H9 (cell line): ENCODE measurements around the gene INSRR. TPM values are rescaled to one million over a fixed set of nuclear protein-coding genes. Genes with fewer than 3 reads are reported as not detected.
A peak's percentile ranks its signal among the peaks of the same experiment; 100 is the strongest.

Experiments
- DNase-seq: peaks from one replicate; pipeline ENCODE4 v3.0.0-alpha.2; 2017
- H2AFZ ChIP-seq: one replicate; pipeline ENCODE4 v1.6.1; 2013; ENCODE audit warnings: mild to moderate bottlenecking, low read length, control low read depth, moderate library complexity
- H2AK5ac ChIP-seq: 2 replicates; pipeline ENCODE4 v1.6.1; 2013; ENCODE audit warnings: low read length, control low read depth, mixed read lengths; ENCODE audit not compliant: insufficient read length
- H2BK120ac ChIP-seq: one replicate; pipeline ENCODE4 v1.6.1; 2013; ENCODE audit warnings: low read depth, mild to moderate bottlenecking, low read length, control low read depth, inconsistent platforms; ENCODE audit not compliant: poor library complexity, severe bottlenecking
- H2BK12ac ChIP-seq: 2 replicates; pipeline ENCODE4 v1.6.1; 2013; ENCODE audit warnings: low read length, control low read depth, mixed read lengths, low read depth; ENCODE audit not compliant: insufficient read length
- H2BK15ac ChIP-seq: 2 replicates; pipeline ENCODE4 v1.6.1; 2013; ENCODE audit warnings: low read depth, low read length, control low read depth
- H2BK20ac ChIP-seq: one replicate; pipeline ENCODE4 v1.6.1; 2013; ENCODE audit warnings: low read depth, mild to moderate bottlenecking, low read length, control low read depth, inconsistent platforms; ENCODE audit not compliant: poor library complexity, severe bottlenecking
- H2BK5ac ChIP-seq: 2 replicates; pipeline ENCODE4 v1.6.1; 2013; ENCODE audit warnings: low read length, control low read depth, mixed read lengths; ENCODE audit not compliant: insufficient read length
- H3K14ac ChIP-seq: 2 replicates; pipeline ENCODE4 v1.6.1; 2013; ENCODE audit warnings: low read length, control low read depth; ENCODE audit not compliant: insufficient read depth
- H3K18ac ChIP-seq: 2 replicates; pipeline ENCODE4 v1.6.1; 2013; ENCODE audit warnings: low read depth, mild to moderate bottlenecking, mixed read lengths, low read length, control low read depth; ENCODE audit not compliant: insufficient read length
- H3K23ac ChIP-seq: 2 replicates; pipeline ENCODE4 v1.6.1; 2013; ENCODE audit warnings: low read length, control low read depth, mixed read lengths, low read depth; ENCODE audit not compliant: insufficient read length
- H3K23me2 ChIP-seq: 2 replicates; pipeline ENCODE4 v1.6.1; 2013; ENCODE audit warnings: low read depth, mild to moderate bottlenecking, mixed read lengths, low read length, control low read depth; ENCODE audit not compliant: insufficient read length, poor library complexity, severe bottlenecking
- H3K27ac ChIP-seq: 2 replicates; pipeline ENCODE4 v1.5.1; 2013; ENCODE audit warnings: low read length, control low read depth, mixed read lengths, low read depth; ENCODE audit not compliant: insufficient read length
- H3K27me3 ChIP-seq: 2 replicates; pipeline ENCODE4 v1.6.1; 2013; ENCODE audit warnings: low read length, control low read depth, inconsistent platforms; ENCODE audit not compliant: insufficient read depth
- H3K4ac ChIP-seq: 2 replicates; pipeline ENCODE4 v1.6.1; 2013; ENCODE audit warnings: low read depth, mild to moderate bottlenecking, control low read depth, inconsistent platforms, low read length, moderate library complexity
- H3K4me1 ChIP-seq: 2 replicates; pipeline ENCODE4 v1.6.1; 2013; ENCODE audit warnings: low read length, control low read depth, inconsistent platforms; ENCODE audit not compliant: insufficient read depth
- H3K4me2 ChIP-seq: 2 replicates; pipeline ENCODE4 v1.6.1; 2013; ENCODE audit warnings: low read length, control low read depth, mixed read lengths; ENCODE audit not compliant: insufficient read length, insufficient read depth
- H3K56ac ChIP-seq: 2 replicates; pipeline ENCODE4 v1.6.1; 2013; ENCODE audit warnings: low read depth, mild to moderate bottlenecking, mixed read lengths, low read length, control low read depth; ENCODE audit not compliant: insufficient read length
- H3K79me1 ChIP-seq: 2 replicates; pipeline ENCODE4 v1.6.1; 2013; ENCODE audit warnings: low read depth, mild to moderate bottlenecking, moderate library complexity, low read length, control low read depth, inconsistent platforms; ENCODE audit not compliant: insufficient read depth, poor library complexity, severe bottlenecking
- H3K79me2 ChIP-seq: 2 replicates; pipeline ENCODE4 v1.6.1; 2013; ENCODE audit warnings: low read length, control low read depth, inconsistent platforms; ENCODE audit not compliant: insufficient read depth
- H3K9ac ChIP-seq: 2 replicates; pipeline ENCODE4 v1.6.1; 2013; ENCODE audit warnings: low read length, control low read depth, mixed read lengths; ENCODE audit not compliant: insufficient read length; ENCODE audit errors: extremely low read depth
- H3K9me3 ChIP-seq: one replicate; pipeline ENCODE4 v1.6.1; 2013; ENCODE audit warnings: low read depth, low read length, inconsistent platforms; ENCODE audit not compliant: control insufficient read depth
- H3T11ph ChIP-seq: one replicate; pipeline ENCODE4 v1.6.1; 2013; ENCODE audit warnings: mild to moderate bottlenecking, low read length, control low read depth, inconsistent platforms
- H4K20me1 ChIP-seq: one replicate; pipeline ENCODE4 v1.6.1; 2013; ENCODE audit not compliant: control insufficient read depth, insufficient read length, insufficient read depth
- H4K5ac ChIP-seq: 2 replicates; pipeline ENCODE4 v1.6.1; 2013; ENCODE audit warnings: low read depth, mild to moderate bottlenecking, mixed read lengths, low read length, control low read depth; ENCODE audit not compliant: insufficient read length
- H4K8ac ChIP-seq: replicated peaks from 2 replicates; pipeline ENCODE4 v1.6.1; 2013; ENCODE audit warnings: low read length, control low read depth, mixed read lengths, low read depth; ENCODE audit not compliant: insufficient read length
- H4K91ac ChIP-seq: 2 replicates; pipeline ENCODE4 v1.6.1; 2013; ENCODE audit warnings: low read depth, mild to moderate bottlenecking, moderate library complexity, mixed read lengths, low read length, control low read depth; ENCODE audit not compliant: insufficient read length
- H3K27ac Mint-ChIP-seq, 3 experiments: 2 replicates in 2 of 3; 3 replicates in 1 of 3; pipeline ENCODE4 v1.8.0; 2020 to 2021; ENCODE audit warnings: mixed read lengths in 3 of 3, mild to moderate bottlenecking in 1 of 3, moderate library complexity in 1 of 3
- H3K27me3 Mint-ChIP-seq: 2 replicates; pipeline ENCODE4 v1.8.0; 2021; ENCODE audit warnings: low read depth, mild to moderate bottlenecking, moderate library complexity, mixed read lengths
- H3K36me3 Mint-ChIP-seq, 3 experiments: 2 replicates in 2 of 3; 3 replicates in 1 of 3; pipeline ENCODE4 v1.8.0; 2020 to 2021; ENCODE audit warnings: low read depth in 3 of 3, mixed read lengths in 3 of 3; ENCODE audit not compliant: insufficient read depth in 1 of 3
- H3K4me1 Mint-ChIP-seq, 2 experiments: 2 replicates each; pipeline ENCODE4 v1.8.0; 2020; ENCODE audit warnings: mixed read lengths in 2 of 2
- H3K4me3 Mint-ChIP-seq, 2 experiments: 2 replicates in 1 of 2; 3 replicates in 1 of 2; pipeline ENCODE4 v1.8.0; 2020 to 2021; ENCODE audit warnings: mild to moderate bottlenecking in 2 of 2, mixed read lengths in 2 of 2, moderate library complexity in 1 of 2
- H3K9me3 Mint-ChIP-seq, 2 experiments: 2 replicates in 1 of 2; 3 replicates in 1 of 2; pipeline ENCODE4 v1.8.0; 2020; ENCODE audit warnings: mild to moderate bottlenecking in 2 of 2, mixed read lengths in 2 of 2, moderate library complexity in 1 of 2
- WGBS: extraction: QIAGEN DNeasy Blood & Tissue Kit; methylation state at CpG from one replicate; pipeline ENCODE4 v1.1.7; 2013; ENCODE audit warnings: missing lambda C conversion rate, low lambda C conversion rate, mixed read lengths; ENCODE audit not compliant: insufficient read length; ENCODE audit errors: extremely low coverage; 5-methylcytosine and 5-hydroxymethylcytosine counted together
- total RNA-seq: library from RNA; stranded (reverse); gene quantifications from 2 replicates; pipeline ENCODE4 v1.2.1, GENCODE V29; 2021
- TF ChIP-seq, protein P1 (sequence below): fragments of 200-600 bp; sonication (generic); conservative IDR thresholded peaks from 3 replicates; pipeline ENCODE4 v1.8.0; 2021; ENCODE audit warnings: antibody characterized with exemption, mild to moderate bottlenecking

The INSRR gene
- total RNA-seq, 1 experiment from 2014 or later = not detected

DNA sequence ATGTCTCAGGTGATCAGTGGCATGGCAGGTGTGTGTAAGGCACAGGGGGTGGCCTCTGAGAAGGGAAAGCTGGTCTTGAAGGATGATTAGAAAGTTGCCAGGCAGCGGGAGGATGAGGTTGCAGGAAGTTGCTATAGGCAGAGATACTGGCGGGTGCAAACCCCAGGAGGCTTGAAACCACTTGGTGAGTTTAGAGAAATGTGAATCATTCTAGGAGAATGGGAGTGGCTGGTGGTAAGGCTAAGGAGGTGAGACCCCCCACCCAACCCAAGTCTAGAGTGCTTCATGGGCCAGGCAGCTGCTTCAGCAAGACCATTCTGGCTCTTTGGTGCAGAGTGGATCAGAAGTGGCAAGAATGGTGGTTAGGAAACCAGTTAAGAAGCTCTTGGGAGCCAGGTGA is 51.3 kb downstream of the INSRR start:
- no peak overlapping the region for H2BK120ac ChIP-seq
- no peak overlapping the region for H3K23ac ChIP-seq
- no peak overlapping the region for H3K56ac ChIP-seq
- no peaks in the 10 kb centered on the region; the same call in 1 of the 2 replicates for H3K4me1 ChIP-seq
- no peak overlapping the region for H3K9ac ChIP-seq
- no peak overlapping the region for H2BK5ac ChIP-seq
- H4K91ac ChIP-seq = no peak overlapping the region
- peak overlapping the region in 1 of 3 experiments; percentile 54; a peak in 1 of 7 replicates for H3K27ac Mint-ChIP-seq
- no peaks in the 10 kb centered on the region for H4K20me1 ChIP-seq
- H3K79me1 ChIP-seq = no peaks in the 10 kb centered on the region
- H3K4ac ChIP-seq = no peak overlapping the region; the same call in 1 of the 2 replicates
- H3K18ac ChIP-seq = no peak overlapping the region
- WGBS = no CpG with 5 or more reads among the region's 2 CpGs
- H3K27me3 ChIP-seq = peaks cover under 1% of the 10 kb centered on the region
- no peak for DNase-seq
- no peaks in the 10 kb centered on the region for H3K23me2 ChIP-seq
- H3K9me3 ChIP-seq = no peaks in the 10 kb centered on the region
- no peak overlapping the region for H3K4me2 ChIP-seq
- no peak overlapping the region for H2AFZ ChIP-seq
- H4K8ac ChIP-seq = no peak overlapping the region
- no peak overlapping the region for H2BK20ac ChIP-seq
- H3T11ph ChIP-seq = no peak overlapping the region
- H2BK15ac ChIP-seq = no peak overlapping the region
- no peak overlapping the region for H3K14ac ChIP-seq
- peaks cover 0 to 9% (median 4%) of the 10 kb centered on the region in 3 experiments; a peak in 3 of 7 replicates for H3K36me3 Mint-ChIP-seq
- no peak overlapping the region for H2BK12ac ChIP-seq
- no peak overlapping the region for H2AK5ac ChIP-seq
- H3K9me3 Mint-ChIP-seq = no peaks in the 10 kb centered on the region; a peak in 1 of 5 replicates
- H3K27me3 Mint-ChIP-seq = peaks cover 22% of the 10 kb centered on the region
- H3K4me1 Mint-ChIP-seq = peaks cover 5 to 32% of the 10 kb centered on the region in 2 experiments
- no peak overlapping the region for H4K5ac ChIP-seq
- TF ChIP-seq, protein P1, sequence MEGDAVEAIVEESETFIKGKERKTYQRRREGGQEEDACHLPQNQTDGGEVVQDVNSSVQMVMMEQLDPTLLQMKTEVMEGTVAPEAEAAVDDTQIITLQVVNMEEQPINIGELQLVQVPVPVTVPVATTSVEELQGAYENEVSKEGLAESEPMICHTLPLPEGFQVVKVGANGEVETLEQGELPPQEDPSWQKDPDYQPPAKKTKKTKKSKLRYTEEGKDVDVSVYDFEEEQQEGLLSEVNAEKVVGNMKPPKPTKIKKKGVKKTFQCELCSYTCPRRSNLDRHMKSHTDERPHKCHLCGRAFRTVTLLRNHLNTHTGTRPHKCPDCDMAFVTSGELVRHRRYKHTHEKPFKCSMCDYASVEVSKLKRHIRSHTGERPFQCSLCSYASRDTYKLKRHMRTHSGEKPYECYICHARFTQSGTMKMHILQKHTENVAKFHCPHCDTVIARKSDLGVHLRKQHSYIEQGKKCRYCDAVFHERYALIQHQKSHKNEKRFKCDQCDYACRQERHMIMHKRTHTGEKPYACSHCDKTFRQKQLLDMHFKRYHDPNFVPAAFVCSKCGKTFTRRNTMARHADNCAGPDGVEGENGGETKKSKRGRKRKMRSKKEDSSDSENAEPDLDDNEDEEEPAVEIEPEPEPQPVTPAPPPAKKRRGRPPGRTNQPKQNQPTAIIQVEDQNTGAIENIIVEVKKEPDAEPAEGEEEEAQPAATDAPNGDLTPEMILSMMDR = no peak
- H3K27ac ChIP-seq = no peak overlapping the region
- no peaks in the 10 kb centered on the region for H3K79me2 ChIP-seq
- no peak overlapping the region for H3K4me3 Mint-ChIP-seq
